Osteoblast (primary cell): ENCODE measurements around the gene SGTA. TPM values are rescaled to one million over a fixed set of nuclear protein-coding genes. Genes with fewer than 3 reads are reported as not detected.

ENCODE experiments used
- DNase-seq: peaks from one replicate; pipeline ENCODE4 v3.0.0; 2011; ENCODE audit warnings: low spot score, mixed read lengths; ENCODE audit not compliant: insufficient read length; ENCODE audit errors: missing footprints
- H2AFZ ChIP-seq: 2 replicates; pipeline ENCODE4 v1.6.0; 2011; ENCODE audit warnings: mild to moderate bottlenecking, low read length
- H3K27ac ChIP-seq: 2 replicates; pipeline ENCODE4 v1.5.1; 2011; ENCODE audit warnings: mild to moderate bottlenecking, low read depth, low read length, moderate library complexity
- H3K27me3 ChIP-seq: 2 replicates; pipeline ENCODE4 v1.6.0; 2012; ENCODE audit warnings: mild to moderate bottlenecking, control low read depth, inconsistent platforms, low read length, moderate library complexity; ENCODE audit not compliant: insufficient read depth
- H3K36me3 ChIP-seq: 2 replicates; pipeline ENCODE4 v1.5.1; 2011; ENCODE audit warnings: mild to moderate bottlenecking, low read length, control low read depth, moderate library complexity; ENCODE audit not compliant: insufficient read depth
- H3K4me1 ChIP-seq: 2 replicates; pipeline ENCODE4 v1.5.1; 2011; ENCODE audit warnings: mild to moderate bottlenecking, low read length, control low read depth, moderate library complexity; ENCODE audit not compliant: insufficient read depth
- H3K4me2 ChIP-seq: 2 replicates; pipeline ENCODE4 v1.6.0; 2011; ENCODE audit warnings: mild to moderate bottlenecking, low read length; ENCODE audit not compliant: insufficient read depth
- H3K4me3 ChIP-seq: fragments of 200-600 bp; sonication (generic); 3 replicates; pipeline ENCODE4 v1.5.1; 2012; ENCODE audit warnings: mild to moderate bottlenecking, low read length, inconsistent platforms; ENCODE audit not compliant: insufficient read depth
- H3K79me2 ChIP-seq: 2 replicates; pipeline ENCODE4 v1.6.0; 2012; ENCODE audit warnings: mild to moderate bottlenecking, low read length, control low read depth, inconsistent platforms; ENCODE audit not compliant: insufficient read depth
- H3K9me3 ChIP-seq: 2 replicates; pipeline ENCODE4 v1.5.1; 2011; ENCODE audit warnings: low read depth, low read length, control low read depth
- H4K20me1 ChIP-seq: 2 replicates; pipeline ENCODE4 v1.6.0; 2012; ENCODE audit warnings: mild to moderate bottlenecking, low read length, control low read depth; ENCODE audit not compliant: insufficient read depth
- CTCF ChIP-seq: IDR thresholded peaks from 2 replicates; pipeline ENCODE4 v1.5.1; 2011; ENCODE audit warnings: mild to moderate bottlenecking, low read depth, low read length, moderate library complexity; ENCODE audit errors: extremely low read depth
- total RNA-seq: library from RNA; depleted of rRNA; stranded (reverse); fragments of >200 nt; gene quantifications from 2 replicates; pipeline ENCODE4 v1.2.3, GENCODE V29; 2012

Gene SGTA
- total RNA-seq, 1 donor: 38.7 TPM

- H3K4me1 ChIP-seq: peaks cover 18% of the 10 kb centered on the region
- DNase-seq: peak; percentile 100
- H3K79me2 ChIP-seq: no peaks in the 10 kb centered on the region
- peak overlapping the region; percentile 69 for H3K27ac ChIP-seq
- no peaks in the 10 kb centered on the region for H4K20me1 ChIP-seq
- peak overlapping the region; percentile 23 for H3K4me3 ChIP-seq
- TF ChIP-seq CTCF: no peak
- no peaks in the 10 kb centered on the region for H3K9me3 ChIP-seq
- H3K27me3 ChIP-seq: peaks cover 17% of the 10 kb centered on the region
- peak overlapping the region; percentile 79 for H2AFZ ChIP-seq
- peak overlapping the region; percentile 50 for H3K4me2 ChIP-seq
- no peaks in the 10 kb centered on the region for H3K36me3 ChIP-seq
Measured at GRCh38 chr19:2722541-2723344, 60.3 kb downstream of the SGTA start.

GRCh38 chr19:2721570-2722540 lies 61.2 kb downstream of the SGTA start:
- H3K27me3 ChIP-seq: peaks cover 10% of the 10 kb centered on the region
- no peaks in the 10 kb centered on the region for H3K36me3 ChIP-seq
- peak overlapping the region; percentile 53 for H3K4me3 ChIP-seq
- H3K9me3 ChIP-seq: no peaks in the 10 kb centered on the region
- H2AFZ ChIP-seq: no peak overlapping the region
- peaks cover 18% of the 10 kb centered on the region for H3K4me1 ChIP-seq
- H3K79me2 ChIP-seq: no peaks in the 10 kb centered on the region
- TF ChIP-seq CTCF: no peak
- H3K4me2 ChIP-seq: peak overlapping the region; percentile 61
- DNase-seq: peak; percentile 77
- H3K27ac ChIP-seq: no peak overlapping the region
- no peaks in the 10 kb centered on the region for H4K20me1 ChIP-seq

GRCh38 chr19:2720777-2721569 lies 62.1 kb downstream of the SGTA start, which contains the start of gene DIRAS1:
Gene DIRAS1 (minus strand): TSS chr19:2721372. CDS start chr19:2717806, 3,566 bp downstream.
- H2AFZ ChIP-seq: no peak within 1 kb of the TSS

More at GRCh38 chr19:2720777-2721569, 62.1 kb downstream of the SGTA start, which contains the start of gene DIRAS1:
- Histone ChIP-seq H3K79me2 (no peaks in the 10 kb centered on the region), H3K9me3 (no peaks in the 10 kb centered on the region), H4K20me1 (no peaks in the 10 kb centered on the region), H3K4me1 (peaks cover 18% of the 10 kb centered on the region), H3K27me3 (peaks cover 3% of the 10 kb centered on the region), H3K4me3 (peak within 1 kb of the TSS; percentile 71), H3K27ac (peak within 1 kb of the TSS; percentile 11), H3K36me3 (no peaks in the 10 kb centered on the region), H3K4me2 (peak within 1 kb of the TSS; percentile 78)
- DNase-seq: peak; percentile 95
- TF ChIP-seq CTCF: no peak
